Fibroblast of upper back skin (primary cell): Measurements from ENCODE around the gene CCDC187.

Experiments
- DNase-seq: peaks from one replicate; pipeline ENCODE4 v3.0.0-alpha.2; 2013

Gene CCDC187

GRCh38 chr9:136297016-136297691 is 6.7 kb downstream of the CCDC187 start:
- DNase-seq = no peak

- no peak for DNase-seq
These were observed 7.4 kb downstream of the CCDC187 start for GRCh38 chr9:136296434-136297015.

DNA sequence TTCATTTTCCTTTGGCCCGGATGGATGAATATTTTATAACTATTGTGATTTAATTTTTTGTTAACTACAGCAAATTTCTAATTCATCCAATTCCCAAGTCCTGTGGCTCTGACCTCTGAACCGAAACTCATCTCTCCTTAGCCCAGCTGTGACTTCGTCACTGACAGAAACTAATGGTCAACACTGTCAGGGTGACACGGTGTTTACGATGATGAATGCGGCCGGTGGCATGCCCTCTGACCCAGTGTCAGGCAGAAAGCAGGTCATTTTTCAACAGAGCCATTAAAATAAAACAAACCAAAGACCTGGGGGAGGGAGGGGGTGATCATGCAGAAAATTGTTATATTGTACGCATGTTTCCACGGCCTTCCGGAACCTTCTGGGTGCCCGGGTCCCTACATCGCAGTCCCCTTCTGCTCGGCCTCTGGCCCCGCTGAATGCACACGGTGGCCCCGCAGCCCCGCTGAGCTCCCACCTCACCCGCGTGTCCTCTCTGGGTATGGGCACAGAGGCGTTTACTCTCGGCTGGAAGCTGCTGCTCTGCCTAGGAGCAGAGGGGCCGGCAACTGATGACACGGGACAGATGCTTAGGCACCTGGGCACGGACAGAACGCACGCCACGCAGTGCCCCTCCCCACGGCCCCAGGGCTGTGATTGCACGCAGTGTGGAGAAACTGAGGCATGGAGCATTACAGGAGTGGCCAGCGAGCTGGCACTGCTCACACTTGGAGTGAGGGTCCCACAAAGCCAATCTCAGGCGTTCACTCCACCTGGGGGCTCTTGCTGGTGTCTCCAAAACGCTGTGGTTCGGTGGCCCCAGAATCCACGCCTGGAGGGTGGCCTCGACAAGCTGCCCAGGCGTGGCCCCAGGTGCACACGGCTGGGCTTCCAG is 8.1 kb downstream of the CCDC187 start:
- DNase-seq = no peak

DNA sequence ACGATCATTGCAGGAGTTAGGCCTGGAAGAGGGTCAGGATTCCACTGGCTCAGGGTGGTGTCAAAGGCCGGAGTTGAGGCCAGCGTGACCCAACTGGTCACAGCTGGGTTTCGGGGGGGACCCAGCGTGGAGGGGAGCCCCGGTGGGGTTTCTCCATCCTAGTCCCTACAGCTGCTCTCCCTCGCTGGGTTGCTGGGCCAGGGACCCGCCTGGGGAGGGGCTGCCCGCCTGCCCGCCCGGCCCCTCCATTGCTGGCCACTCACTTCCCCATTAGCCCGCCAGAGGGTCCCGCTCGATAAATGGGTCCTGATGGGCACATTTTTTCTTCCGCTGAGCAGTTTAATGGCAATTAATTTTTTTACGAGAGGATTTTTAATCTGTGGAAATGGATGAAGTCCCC is 8.8 kb downstream of the CCDC187 start:
- DNase-seq = no peak

DNA sequence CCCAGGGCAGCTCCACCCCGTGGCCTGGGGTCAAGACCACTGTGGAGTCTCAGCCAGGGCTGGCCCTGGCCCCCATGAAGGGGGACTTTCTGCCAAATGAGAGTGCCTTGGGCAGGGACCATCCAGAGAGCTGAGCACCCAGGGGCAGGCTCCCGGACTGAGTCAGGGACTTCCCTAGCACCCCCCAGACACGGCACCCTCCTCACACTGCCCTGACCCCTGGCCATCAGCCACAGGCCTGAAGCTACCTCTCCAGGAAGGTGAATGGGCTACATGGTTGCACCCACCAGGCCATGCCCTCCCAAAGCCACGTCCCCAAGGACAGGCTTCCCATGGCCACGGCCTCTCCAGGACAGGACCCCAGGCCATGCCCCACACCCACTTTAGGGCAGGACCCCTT is 9.5 kb downstream of the CCDC187 start:
- no peak for DNase-seq

DNA sequence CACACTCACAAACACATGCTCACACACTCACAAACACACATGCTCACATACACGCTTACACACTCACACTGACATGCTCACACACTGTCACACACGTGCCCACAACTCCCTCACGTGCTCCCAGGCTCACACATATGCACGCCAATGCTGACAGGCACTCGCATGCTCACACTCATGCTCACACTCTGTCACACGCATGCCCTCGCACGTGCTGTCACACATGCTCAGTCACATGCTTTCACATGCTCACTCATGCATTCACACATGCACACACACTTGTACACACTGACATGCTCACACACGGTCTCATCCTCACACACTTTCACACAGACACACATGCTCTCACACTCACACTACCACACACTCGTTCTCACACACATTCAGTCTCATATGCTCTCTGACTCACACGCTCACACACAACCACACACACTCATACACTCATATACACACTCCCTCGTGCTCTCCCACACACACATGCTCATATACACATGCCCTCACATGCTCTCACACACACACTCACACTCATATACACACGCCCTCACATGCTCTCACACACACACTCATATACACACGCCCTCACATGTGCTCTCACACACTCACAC is 10.3 kb downstream of the CCDC187 start:
- DNase-seq = no peak

DNA sequence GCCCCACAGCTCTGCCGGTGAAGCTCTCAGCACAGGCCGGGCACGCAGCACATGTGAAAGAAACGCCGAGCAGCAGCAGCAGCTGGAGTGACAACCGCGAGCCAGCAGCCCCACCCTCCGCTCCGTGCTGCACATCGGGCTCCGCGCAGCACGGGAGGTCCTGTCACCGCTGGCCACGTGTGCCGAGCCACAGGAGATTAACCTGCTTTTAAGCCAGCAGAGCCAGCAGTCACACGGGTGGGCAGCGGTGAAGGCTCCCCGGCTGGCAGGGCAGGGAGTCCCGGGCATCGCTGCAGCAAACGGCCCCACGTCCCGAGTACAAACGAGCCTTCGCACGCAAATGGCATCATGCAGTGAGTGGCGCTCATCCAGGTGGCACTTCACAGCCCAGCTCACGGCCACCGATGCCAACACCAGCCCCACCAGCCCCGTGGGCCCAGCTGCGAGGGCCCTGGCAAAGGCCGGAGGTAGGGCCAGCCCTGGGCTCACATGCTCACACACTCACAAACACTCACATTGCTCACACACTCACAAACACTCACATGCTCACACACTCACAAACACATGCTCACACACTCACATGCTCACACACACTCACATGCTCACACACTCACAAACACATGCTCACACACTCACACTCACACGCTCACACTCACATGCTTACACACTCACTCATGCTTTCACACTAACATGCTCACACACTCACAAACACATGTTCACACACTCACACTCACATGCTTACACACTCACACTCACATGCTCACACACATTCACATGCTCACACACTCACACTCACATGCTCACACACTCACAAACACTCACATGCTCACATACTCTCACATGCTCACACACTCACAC is 11.1 kb downstream of the CCDC187 start:
- DNase-seq = no peak

DNA sequence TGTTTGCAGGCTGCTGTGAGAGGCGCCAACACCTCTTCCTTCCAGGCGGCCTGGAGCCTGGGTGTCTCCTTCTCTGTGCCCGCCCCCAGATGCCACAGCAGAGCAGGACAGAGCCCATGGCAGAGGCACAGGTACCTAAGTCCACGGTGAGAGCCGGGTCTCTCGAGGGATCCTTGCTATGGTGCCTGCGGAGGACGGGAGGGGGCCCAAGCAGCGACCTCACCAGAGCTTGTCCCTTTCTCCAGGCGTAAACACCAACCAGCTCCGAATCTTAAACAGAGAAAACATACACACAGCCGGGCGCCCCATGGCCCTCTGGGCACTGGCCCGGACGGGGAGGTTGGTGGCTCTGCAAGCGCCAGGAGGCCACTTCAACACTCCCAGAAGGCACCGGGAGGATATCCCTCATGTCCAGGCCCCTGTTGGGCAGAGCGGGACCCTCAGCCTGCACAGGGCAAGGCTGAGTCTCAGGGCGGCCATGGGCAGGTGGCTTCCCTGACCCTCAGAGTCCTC is 11.8 kb downstream of the CCDC187 start:
- DNase-seq = no peak

- no peak for DNase-seq
These were observed 12.4 kb downstream of the CCDC187 start for GRCh38 chr9:136291306-136292025.

GRCh38 chr9:136290508-136291000 is 13.3 kb downstream of the CCDC187 start:
- DNase-seq = no peak

DNA sequence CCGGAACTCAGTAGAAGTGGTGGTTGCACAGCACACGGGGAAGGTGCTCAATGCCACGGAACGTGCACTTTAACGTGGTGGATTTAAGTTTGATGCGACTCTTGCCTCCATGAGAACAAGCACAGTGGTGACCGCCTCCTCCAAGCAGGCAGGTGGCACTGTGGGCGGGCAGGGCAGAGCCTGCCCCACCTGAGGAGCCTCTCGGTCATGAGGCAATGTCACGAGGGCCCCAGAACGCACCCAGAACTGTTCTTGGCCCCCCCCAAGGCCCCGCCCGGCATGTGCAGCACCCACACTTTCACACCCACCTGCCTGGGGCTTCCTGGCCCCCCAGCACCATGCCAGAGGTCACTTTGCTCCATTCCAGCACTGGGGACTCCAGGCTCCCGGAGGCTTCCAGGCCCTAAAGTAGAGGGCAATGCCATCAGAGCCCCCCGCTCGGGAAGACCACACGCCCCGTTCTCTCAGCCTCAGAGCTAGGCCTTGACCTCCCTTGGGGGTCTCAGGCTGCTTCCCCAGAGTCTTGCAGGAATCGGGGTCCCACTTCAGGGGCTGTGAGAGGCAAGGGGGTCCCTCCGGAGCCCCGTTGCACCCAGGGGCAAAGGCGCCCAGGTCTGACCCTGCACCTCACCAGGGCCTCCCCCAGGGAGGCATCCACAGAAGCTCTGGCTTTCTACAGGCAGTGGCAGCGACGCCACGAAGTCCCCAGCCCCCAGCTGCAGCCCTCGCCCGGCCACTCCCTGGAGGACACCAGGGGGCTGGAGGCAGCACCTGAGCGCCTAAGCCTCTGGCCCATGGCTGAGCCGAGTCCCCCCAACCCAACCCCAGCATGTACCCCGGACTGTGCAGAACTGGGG is 14.0 kb downstream of the CCDC187 start:
- no peak for DNase-seq

DNA sequence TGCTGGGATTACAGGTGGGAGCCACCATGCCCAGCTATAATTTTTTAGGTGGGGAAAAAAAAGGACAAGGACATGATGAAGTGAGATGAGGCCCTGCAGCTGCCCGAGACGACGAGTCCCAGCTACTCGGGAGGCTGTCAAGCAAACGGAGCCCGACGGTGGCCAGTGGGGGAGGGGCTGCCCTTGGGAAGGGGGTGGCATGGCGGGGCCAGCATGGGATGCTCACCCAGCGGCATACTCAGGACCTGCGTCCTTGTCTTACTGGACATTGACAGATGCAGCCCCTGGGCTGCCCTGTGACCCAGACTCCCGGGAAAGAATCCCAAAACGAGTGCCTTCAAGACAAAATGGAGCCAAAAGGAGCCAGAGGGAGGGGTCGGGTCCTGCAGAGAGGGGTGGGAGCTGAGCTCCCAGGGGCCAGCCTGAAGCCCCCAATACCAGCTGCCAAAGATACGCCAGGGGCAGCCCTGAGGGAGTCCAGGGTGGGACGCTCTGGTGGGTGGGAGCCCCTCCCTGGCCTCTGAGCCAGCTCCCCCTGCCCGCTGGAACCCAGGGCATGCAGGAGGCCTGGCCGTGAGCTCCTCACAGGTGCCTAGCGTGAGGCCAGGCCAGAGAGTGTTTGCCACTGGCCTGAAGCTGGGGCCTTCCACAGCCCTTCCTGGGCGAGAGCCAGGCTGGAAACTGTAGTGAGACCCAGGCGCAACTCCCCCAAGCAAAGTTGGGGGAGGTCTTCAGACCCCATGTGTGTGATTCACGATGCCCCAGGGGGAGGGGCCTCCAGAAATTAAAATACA is 15.7 kb downstream of the CCDC187 start:
- DNase-seq = no peak

DNA sequence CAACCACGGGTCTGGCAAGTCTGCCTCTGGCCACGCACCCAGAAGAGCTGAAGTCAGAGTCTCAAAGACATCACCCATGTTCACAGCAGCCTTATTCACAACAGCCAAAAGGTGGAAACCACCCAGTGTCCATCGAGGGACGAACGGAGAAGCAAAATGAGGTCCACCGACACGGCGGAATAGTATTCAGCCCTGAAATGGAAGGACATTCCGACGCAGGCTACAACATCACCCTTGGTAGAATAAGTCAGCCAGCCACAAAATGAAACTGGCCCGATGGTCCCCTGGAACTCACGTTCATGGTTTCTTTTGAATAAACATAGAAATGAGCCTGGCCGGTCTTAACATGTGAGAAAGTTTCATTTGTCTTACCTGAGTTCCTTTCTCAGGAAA is 16.9 kb downstream of the CCDC187 start:
- no peak for DNase-seq

DNA sequence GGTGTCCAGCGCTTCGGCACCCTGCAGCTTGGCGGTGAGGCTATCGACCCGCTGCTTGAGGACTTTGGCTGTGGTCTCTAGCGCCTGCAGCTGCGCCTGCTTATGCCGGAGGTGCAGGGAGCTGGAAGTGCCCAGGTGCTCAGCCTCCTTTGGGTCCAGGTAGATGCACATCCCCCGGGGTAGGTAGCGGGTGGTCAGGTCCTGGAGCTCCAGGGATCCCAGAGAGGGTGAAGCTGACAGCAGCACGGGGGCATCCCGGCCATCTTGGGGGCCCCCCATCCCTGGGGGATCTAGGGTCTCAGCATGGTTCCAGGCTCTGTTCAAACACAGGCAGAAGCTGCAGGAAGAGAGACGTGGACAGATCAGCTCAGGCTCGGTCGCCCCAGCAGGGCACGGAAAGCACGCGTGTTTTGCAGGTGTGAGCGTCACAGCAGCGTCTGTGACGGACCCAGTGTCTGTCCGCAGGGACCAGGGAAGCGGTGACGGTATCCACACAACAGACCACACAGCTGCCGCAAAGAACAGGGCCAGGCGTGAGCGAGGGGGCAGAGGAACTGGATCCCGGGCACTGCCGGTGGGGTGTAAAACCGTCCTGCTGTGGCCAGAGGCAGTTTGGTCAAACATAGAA is 17.4 kb downstream of the CCDC187 start:
- DNase-seq = no peak

- no peak for DNase-seq
These were observed 18.2 kb downstream of the CCDC187 start for GRCh38 chr9:136285501-136286358.

- no peak for DNase-seq
These were observed 18.9 kb downstream of the CCDC187 start for GRCh38 chr9:136284951-136285350.

DNA sequence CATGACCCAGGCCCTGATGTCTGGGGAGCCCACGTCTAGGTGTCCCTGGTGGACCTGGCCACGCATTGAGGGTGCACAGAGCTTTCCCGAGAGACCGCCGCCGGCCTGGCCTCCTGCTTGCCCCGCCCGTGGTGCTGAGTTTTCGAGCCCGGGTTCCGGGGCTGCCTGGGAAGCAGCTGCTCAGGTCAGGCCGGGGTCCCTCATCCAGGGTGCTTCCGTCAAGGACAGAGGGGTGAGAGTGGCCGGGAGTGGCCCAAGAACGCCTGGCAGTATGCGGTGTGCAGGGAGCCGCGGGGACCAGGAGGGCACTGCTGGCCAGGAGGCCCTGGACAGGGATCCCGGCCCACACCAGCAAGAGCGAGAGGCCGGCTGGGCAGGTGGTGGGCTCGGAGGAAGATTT is 19.6 kb downstream of the CCDC187 start:
- no peak for DNase-seq
